Subcutaneous abdominal adipose tissue (tissue), 5 donors: ENCODE measurements around the gene GNB2.

ENCODE experiments used
- H3K27ac ChIP-seq: one replicate; pipeline ENCODE4 v1.7.0; 2013; ENCODE audit warnings: low read depth, mild to moderate bottlenecking, inconsistent platforms, low read length, moderate library complexity
- H3K27me3 ChIP-seq, 5 donors: one replicate each; pipeline ENCODE4 v1.7.0; 2013; ENCODE audit warnings: low read length in 5 of 5, inconsistent platforms in 1 of 5; ENCODE audit not compliant: control insufficient read depth in 5 of 5, insufficient read depth in 4 of 5
- H3K36me3 ChIP-seq, 5 donors: one replicate each; pipeline ENCODE4 v1.7.0; 2013; ENCODE audit warnings: low read length in 5 of 5; ENCODE audit not compliant: control insufficient read depth in 5 of 5, insufficient read depth in 5 of 5
- H3K4me1 ChIP-seq, 5 donors: one replicate each; pipeline ENCODE4 v1.7.0; 2013; ENCODE audit warnings: low read length in 5 of 5, mild to moderate bottlenecking in 3 of 5, moderate library complexity in 1 of 5; ENCODE audit not compliant: control insufficient read depth in 5 of 5, insufficient read depth in 5 of 5
- H3K4me3 ChIP-seq, 5 donors: one replicate each; pipeline ENCODE4 v1.7.0; 2013; ENCODE audit warnings: low read length in 5 of 5, low read depth in 1 of 5
- H3K9ac ChIP-seq, 5 donors: one replicate each; pipeline ENCODE4 v1.7.0; 2013; ENCODE audit warnings: low read length in 5 of 5, mild to moderate bottlenecking in 4 of 5, moderate library complexity in 3 of 5
- H3K9me3 ChIP-seq, 5 donors: one replicate each; pipeline ENCODE4 v1.7.0; 2013; ENCODE audit warnings: low read length in 5 of 5; ENCODE audit not compliant: control insufficient read depth in 5 of 5
- donor health status: healthy.
- donor health status: healthy.
- donor health status: healthy.
- donor health status: healthy.
- donor health status: healthy.

Gene GNB2

DNA sequence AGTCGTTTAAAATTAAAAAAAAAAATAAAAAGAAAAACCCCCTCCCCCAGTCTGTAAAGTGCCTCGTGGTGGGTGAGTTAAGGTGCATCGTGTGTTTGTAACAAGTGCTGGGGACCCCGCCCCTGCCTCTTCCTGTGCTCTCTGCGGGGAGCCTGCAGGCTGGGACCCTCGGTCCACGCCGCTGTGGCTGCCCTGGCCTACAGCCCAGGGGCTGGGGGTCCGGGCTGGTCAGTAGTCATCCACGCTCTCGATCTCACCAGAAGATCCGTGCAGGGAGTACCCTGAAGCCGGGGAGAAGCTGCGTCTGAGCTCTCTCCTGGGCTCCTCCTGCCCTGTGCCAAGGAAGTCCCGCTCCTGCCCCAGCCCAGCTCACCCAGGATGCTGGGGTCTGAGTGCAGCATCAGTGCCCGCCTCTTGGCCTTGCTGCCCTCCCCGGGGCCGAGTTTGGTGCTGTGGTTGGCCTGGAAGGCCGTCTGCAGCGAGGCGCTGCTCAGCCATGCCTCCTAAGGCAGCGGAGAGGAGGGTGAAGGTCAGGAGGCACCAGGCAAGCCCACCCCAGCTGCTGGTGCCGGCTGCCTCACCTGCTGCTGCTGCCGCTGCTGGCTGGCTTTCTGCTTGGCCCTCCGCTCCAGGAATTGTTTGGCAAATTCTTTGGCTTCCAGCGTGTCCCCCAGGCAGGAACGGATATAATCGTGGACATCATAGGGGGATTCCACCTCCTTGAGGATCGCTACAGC, 8.1 kb downstream of the GNB2 start:
- H3K4me1 ChIP-seq, result peaks cover 2 to 26% (median 19%) of the 10 kb centered on the region in 5 donors
- H3K36me3 ChIP-seq, result peaks cover 0 to 94% (median 85%) of the 10 kb centered on the region in 5 donors

GRCh38 chr7:100682228-100682741, 8.7 kb downstream of the GNB2 start:
- Histone ChIP-seq H3K4me1 (peaks cover 2 to 21% (median 15%) of the 10 kb centered on the region in 5 donors), H3K4me3 (no peak overlapping the region), H3K36me3 (peaks cover 0 to 94% (median 85%) of the 10 kb centered on the region in 5 donors), H3K9ac (no peak overlapping the region), H3K9me3 (no peaks in the 10 kb centered on the region), H3K27me3 (no peaks in the 10 kb centered on the region), H3K27ac (no peak overlapping the region)

More for the DNA sequence above, 8.1 kb downstream of the GNB2 start:
- Histone ChIP-seq H3K9me3 (no peaks in the 10 kb centered on the region), H3K4me3 (no peak overlapping the region), H3K27me3 (no peaks in the 10 kb centered on the region), H3K9ac (no peak overlapping the region), H3K27ac (no peak overlapping the region)

DNA sequence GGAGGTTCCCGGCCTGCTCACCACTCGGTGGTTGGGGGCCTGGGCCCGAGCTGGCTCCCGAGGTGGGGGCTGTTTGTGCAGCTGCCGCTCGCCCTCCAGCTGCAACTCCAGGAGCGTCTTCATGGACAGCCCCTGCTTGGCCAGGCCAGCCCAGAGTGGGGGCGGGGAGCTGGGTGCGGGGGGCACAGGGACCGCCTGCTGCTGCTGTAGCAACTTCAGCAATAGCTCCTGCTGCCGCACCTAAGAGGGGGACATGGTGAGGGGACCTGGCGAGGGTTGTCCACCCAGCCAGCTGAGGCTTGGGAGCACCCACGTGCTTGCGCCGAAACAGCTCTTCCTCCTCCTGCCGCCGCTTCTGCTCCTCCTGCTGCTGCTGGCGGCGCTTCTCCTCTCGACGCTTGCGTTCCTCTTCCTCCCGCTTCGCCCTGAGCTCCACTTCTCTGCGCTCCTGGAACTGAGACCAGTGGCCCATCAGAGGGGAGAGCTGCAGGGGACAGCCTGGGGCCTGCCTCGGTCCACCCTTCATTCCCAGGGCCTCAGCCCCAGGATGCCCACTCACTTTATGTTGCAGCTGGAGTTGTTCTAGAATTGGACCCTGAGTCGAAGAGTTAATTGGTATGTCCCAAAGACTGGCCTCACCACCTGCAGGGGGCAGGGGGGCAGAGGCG, 9.6 kb downstream of the GNB2 start:
- H3K9ac ChIP-seq, result no peak overlapping the region
- no peak overlapping the region for H3K27ac ChIP-seq
- peaks cover 2 to 19% (median 15%) of the 10 kb centered on the region in 5 donors for H3K4me1 ChIP-seq
- no peaks in the 10 kb centered on the region for H3K9me3 ChIP-seq
- no peaks in the 10 kb centered on the region for H3K27me3 ChIP-seq
- peaks cover 0 to 94% (median 84%) of the 10 kb centered on the region in 5 donors for H3K36me3 ChIP-seq
- no peak overlapping the region for H3K4me3 ChIP-seq

DNA sequence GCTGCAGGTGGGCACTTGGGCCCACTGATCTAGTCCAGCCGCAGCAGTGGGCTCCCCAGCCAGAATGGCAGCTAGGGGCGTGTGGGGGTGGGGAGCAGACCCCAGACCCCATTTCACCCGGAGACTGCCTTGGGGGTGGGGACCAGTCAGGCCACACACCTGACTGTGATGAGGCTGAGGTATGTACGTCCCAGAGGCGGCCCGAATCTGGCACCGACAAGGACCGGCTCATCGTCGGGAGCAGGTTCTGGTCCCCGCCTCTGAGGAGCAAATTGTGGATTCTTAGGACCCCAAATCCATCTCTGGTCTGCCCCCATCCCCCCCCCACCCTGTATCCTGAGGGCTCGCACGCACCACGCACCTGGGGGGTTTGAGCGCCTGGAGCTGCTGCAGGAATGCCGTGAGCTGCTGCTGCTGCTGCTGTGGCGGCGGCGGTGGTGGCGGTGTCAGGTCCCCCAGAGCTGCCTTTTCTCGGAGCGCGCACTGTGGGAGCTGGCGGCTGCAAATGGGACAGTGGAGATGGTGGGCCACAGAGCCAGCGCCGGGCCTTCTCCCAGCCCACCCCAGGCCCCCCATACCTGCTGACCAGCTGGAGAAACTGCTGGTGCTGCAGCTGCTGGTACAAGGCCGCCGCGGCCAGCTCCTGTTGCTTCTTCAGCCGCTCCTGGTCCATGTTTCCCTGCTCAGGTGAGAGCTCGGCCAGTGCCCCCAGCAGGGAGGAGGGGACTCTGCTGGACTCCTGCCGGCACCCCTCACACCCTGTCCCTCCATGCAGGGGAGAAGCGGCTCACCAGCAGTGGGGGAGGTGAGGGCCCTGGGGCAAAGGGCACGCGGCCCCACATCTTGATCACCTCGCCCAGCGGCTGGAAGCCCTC, 10.4 kb downstream of the GNB2 start:
- H3K4me1 ChIP-seq, result peaks cover 2 to 20% (median 19%) of the 10 kb centered on the region in 5 donors
- no peak overlapping the region for H3K4me3 ChIP-seq
- no peaks in the 10 kb centered on the region for H3K27me3 ChIP-seq
- H3K9me3 ChIP-seq, result no peaks in the 10 kb centered on the region
- H3K36me3 ChIP-seq, result peaks cover 0 to 94% (median 84%) of the 10 kb centered on the region in 5 donors
- H3K27ac ChIP-seq, result no peak overlapping the region
- H3K9ac ChIP-seq, result no peak overlapping the region

DNA sequence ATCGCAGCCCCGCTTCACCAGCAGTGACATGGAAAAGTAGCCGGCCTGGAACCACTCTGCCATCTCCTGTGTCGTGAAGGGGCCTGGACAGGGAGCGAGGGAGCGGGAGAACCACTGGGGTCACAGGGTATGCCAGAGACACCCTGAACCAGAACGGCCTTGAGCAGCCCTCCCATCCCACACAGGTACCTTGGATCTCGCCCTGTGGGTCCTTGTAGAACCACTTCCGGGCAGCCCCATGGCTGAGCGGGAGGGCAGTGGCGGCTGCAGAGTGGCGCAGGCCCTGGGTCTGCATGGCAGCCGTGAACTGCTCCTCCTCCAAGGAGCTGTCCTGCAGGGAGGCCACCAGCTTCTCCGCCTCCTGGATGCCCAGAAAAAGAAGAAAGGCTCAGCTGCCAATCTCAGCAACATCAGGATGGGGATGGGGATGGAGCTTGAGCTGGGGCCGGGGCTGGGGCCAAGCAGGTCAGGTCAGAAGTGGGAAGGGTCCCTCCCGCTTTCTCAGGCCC, 11.0 kb downstream of the GNB2 start:
- no peaks in the 10 kb centered on the region for H3K27me3 ChIP-seq
- no peak overlapping the region for H3K4me3 ChIP-seq
- H3K9ac ChIP-seq, result no peak overlapping the region
- peaks cover 3 to 23% (median 22%) of the 10 kb centered on the region in 5 donors for H3K4me1 ChIP-seq
- no peak overlapping the region for H3K27ac ChIP-seq
- no peaks in the 10 kb centered on the region for H3K9me3 ChIP-seq
- peaks cover 0 to 93% (median 83%) of the 10 kb centered on the region in 5 donors for H3K36me3 ChIP-seq

- peaks cover 0 to 92% (median 80%) of the 10 kb centered on the region in 5 donors for H3K36me3 ChIP-seq
- H3K27me3 ChIP-seq, result no peaks in the 10 kb centered on the region
- H3K4me3 ChIP-seq, result no peak overlapping the region
Measured at GRCh38 chr7:100685049-100685605, 11.6 kb downstream of the GNB2 start.

DNA sequence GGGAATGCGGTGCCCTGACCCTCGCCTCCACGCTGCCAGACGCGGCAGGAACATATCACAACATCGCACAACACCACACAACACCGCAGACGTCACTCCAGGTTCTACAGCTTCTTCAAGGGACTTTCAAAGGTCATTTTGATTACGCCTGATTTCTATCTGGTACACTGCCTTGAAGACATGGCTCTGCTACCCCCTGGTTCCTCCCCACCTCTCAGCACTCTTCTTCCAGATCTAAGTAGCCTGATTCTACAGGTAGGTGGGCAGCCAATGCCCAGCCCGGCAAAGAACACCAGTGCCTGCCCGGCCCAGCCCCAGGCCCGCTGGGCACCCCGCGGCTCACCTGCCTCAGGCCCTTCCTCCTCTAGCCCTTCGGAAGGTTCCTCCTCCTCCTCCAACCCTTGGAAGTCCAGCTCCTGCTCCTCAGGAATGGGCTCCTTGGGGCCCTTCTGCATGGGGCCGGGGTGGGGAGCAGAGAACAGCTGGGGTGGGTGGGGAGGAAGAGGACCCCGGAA, 12.1 kb downstream of the GNB2 start:
- no peaks in the 10 kb centered on the region for H3K9me3 ChIP-seq
- no peak overlapping the region for H3K4me3 ChIP-seq
- peaks cover 2 to 20% (median 16%) of the 10 kb centered on the region in 5 donors for H3K4me1 ChIP-seq
- H3K27ac ChIP-seq, result no peak overlapping the region
- no peaks in the 10 kb centered on the region for H3K27me3 ChIP-seq
- H3K9ac ChIP-seq, result no peak overlapping the region
- H3K36me3 ChIP-seq, result peaks cover 0 to 86% (median 77%) of the 10 kb centered on the region in 5 donors

More at GRCh38 chr7:100685049-100685605, 11.6 kb downstream of the GNB2 start:
- no peaks in the 10 kb centered on the region for H3K9me3 ChIP-seq
- H3K9ac ChIP-seq, result no peak overlapping the region
- peaks cover 3 to 22% (median 20%) of the 10 kb centered on the region in 5 donors for H3K4me1 ChIP-seq
- no peak overlapping the region for H3K27ac ChIP-seq

DNA sequence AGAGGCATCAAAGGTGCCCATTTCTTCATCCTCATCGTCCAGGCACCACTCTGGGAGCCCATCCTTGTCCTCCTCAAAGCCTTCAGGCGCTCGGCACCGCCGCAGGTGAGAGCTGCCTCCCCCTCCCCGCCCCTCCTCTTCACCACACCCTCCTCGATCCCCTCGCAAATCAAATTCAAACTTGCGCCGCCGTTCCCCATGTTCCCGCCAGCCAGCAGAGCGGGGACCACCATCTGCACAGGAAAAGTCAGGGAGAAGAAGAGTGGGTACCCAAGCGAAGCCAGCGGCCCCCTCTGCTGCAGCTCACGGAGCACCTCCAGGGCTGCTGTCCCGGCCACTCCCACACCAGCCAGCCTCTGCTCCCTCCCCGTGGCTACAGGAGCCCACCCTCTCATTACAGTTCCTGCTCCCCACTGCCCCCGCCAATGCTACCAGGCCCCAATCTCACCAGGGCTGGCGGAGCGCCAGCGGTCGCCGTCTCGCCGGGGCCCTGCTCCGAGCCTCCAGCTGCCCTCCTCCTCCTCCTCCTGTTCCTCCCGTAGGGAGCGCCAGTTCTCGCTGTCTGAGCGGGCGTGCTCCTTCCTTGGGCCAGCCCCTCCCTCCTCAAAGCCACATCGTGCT, 12.8 kb downstream of the GNB2 start:
- H3K4me3 ChIP-seq, result no peak overlapping the region

GRCh38 chr7:100686822-100687211, 13.3 kb downstream of the GNB2 start:
- peaks cover 0 to 81% (median 73%) of the 10 kb centered on the region in 5 donors for H3K36me3 ChIP-seq
- H3K27ac ChIP-seq, result no peak overlapping the region
- H3K4me1 ChIP-seq, result peaks cover 2 to 29% (median 23%) of the 10 kb centered on the region in 5 donors
- no peak overlapping the region for H3K9ac ChIP-seq
- no peak overlapping the region for H3K4me3 ChIP-seq
- H3K27me3 ChIP-seq, result no peaks in the 10 kb centered on the region
- H3K9me3 ChIP-seq, result no peaks in the 10 kb centered on the region

More for the DNA sequence above, 12.8 kb downstream of the GNB2 start:
- Histone ChIP-seq H3K9me3 (no peaks in the 10 kb centered on the region), H3K4me1 (peaks cover 2 to 24% (median 18%) of the 10 kb centered on the region in 5 donors), H3K36me3 (peaks cover 0 to 86% (median 77%) of the 10 kb centered on the region in 5 donors), H3K27me3 (no peaks in the 10 kb centered on the region), H3K27ac (no peak overlapping the region), H3K9ac (no peak overlapping the region)
